ENCODE data around the gene MTUS2. TPM values are rescaled to one million over a fixed set of nuclear protein-coding genes. Genes with fewer than 3 reads are reported as not detected.

MTUS2 gene
- total and polyA plus RNA-seq, 4 donors, result under 0.01 to 0.70 (median 0.15) TPM

- H3K9ac ChIP-seq (ENCODE audit: low read depth in 1 of 2, low read length in 2 of 2), result no peak overlapping the region
- no peak overlapping the region for H3K4me3 ChIP-seq (ENCODE audit: low read depth in 1 of 3, low read length in 3 of 3)
- no peaks in the 10 kb centered on the region for H3K9me3 ChIP-seq (ENCODE audit: control insufficient read depth in 4 of 4, low read length in 3 of 4)
- WGBS, result 99% methylated on average over 7 of the region's 7 CpGs
- no peak for DNase-seq (ENCODE audit: low spot score)
- no peak overlapping the region for H3K27ac ChIP-seq (ENCODE audit: low read depth in 1 of 2, low read length in 2 of 2)
- H3K27me3 ChIP-seq (ENCODE audit: control insufficient read depth in 4 of 4, insufficient read depth in 4 of 4, low read length in 3 of 4), result no peaks in the 10 kb centered on the region
- H3K36me3 ChIP-seq (ENCODE audit: control insufficient read depth in 4 of 4, insufficient read depth in 3 of 4, low read depth in 1 of 4, low read length in 3 of 4), result peaks cover 0 to 2% (median under 1%) of the 10 kb centered on the region in 4 donors
- TF ChIP-seq RXRA (IDR thresholded peaks at IDR 0.05) (no peak), JUND (IDR thresholded peaks at IDR 0.05) (no peak), RAD21 (IDR thresholded peaks at IDR 0.05) (no peak), FOXA1 (IDR thresholded peaks at IDR 0.05) (no peak), YY1 (IDR thresholded peaks at IDR 0.05) (no peak), REST (IDR thresholded peaks at IDR 0.05) (no peak)
- H3K4me1 ChIP-seq (ENCODE audit: control insufficient read depth in 4 of 4, insufficient read depth in 4 of 4, low read length in 3 of 4), result peaks cover 0 to 3% (median 0%) of the 10 kb centered on the region in 4 donors
These were observed 716.7 kb downstream of the MTUS2 start for GRCh38 chr13:29536853-29537252.

- TF ChIP-seq REST (IDR thresholded peaks at IDR 0.05), result no peak
- TF ChIP-seq TAF1 (conservative IDR thresholded peaks at IDR 0.05), result no peak
- TF ChIP-seq CTCF (IDR thresholded peaks at IDR 0.05; ENCODE audit: low read depth, low read length, missing input control), result no peak
- no peak for TF ChIP-seq SP1 (IDR thresholded peaks at IDR 0.05)
- TF ChIP-seq YY1 (IDR thresholded peaks at IDR 0.05), result no peak
- no peak for TF ChIP-seq HNF4A (conservative IDR thresholded peaks at IDR 0.05)
- no peak for TF ChIP-seq HNF4G (IDR thresholded peaks at IDR 0.05)
- no peak for TF ChIP-seq FOXA2 (IDR thresholded peaks at IDR 0.05)
- no peak for TF ChIP-seq RAD21 (IDR thresholded peaks at IDR 0.05)
- TF ChIP-seq JUND (IDR thresholded peaks at IDR 0.05), result no peak
- TF ChIP-seq GABPA (IDR thresholded peaks at IDR 0.05 in 1 of 2, conservative IDR thresholded peaks at IDR 0.05 in 1 of 2), result no peak
- no peak for TF ChIP-seq RXRA (IDR thresholded peaks at IDR 0.05)
- no peak for TF ChIP-seq NR2F2 (IDR thresholded peaks at IDR 0.05)
- no peak for TF ChIP-seq ATF3 (IDR thresholded peaks at IDR 0.05)
- TF ChIP-seq FOXA1 (IDR thresholded peaks at IDR 0.05), result no peak
- TF ChIP-seq EGR1 (IDR thresholded peaks at IDR 0.05; ENCODE audit: low read depth in 2 of 2), result no peak
- TF ChIP-seq ZBTB33 (IDR thresholded peaks at IDR 0.05), result no peak
- 80% methylated on average over 14 of the region's 14 CpGs for WGBS
- H3K27ac ChIP-seq (ENCODE audit: low read depth in 1 of 2, low read length in 2 of 2), result no peak overlapping the region
These were observed 717.9 kb downstream of the MTUS2 start for GRCh38 chr13:29537736-29538651.

More at GRCh38 chr13:29537736-29538651, 717.9 kb downstream of the MTUS2 start:
- Histone ChIP-seq H3K4me1 (ENCODE audit: control insufficient read depth in 4 of 4, insufficient read depth in 4 of 4, low read length in 3 of 4) (peaks cover 0 to 3% (median 0%) of the 10 kb centered on the region in 4 donors), H3K4me3 (ENCODE audit: low read depth in 1 of 3, low read length in 3 of 3) (no peak overlapping the region), H3K36me3 (ENCODE audit: control insufficient read depth in 4 of 4, insufficient read depth in 3 of 4, low read depth in 1 of 4, low read length in 3 of 4) (peaks cover 0 to 2% (median 0%) of the 10 kb centered on the region in 4 donors), H3K9me3 (ENCODE audit: control insufficient read depth in 4 of 4, low read length in 3 of 4) (no peaks in the 10 kb centered on the region), H3K9ac (ENCODE audit: low read depth in 1 of 2, low read length in 2 of 2) (no peak overlapping the region), H3K27me3 (ENCODE audit: control insufficient read depth in 4 of 4, insufficient read depth in 4 of 4, low read length in 3 of 4) (no peaks in the 10 kb centered on the region)
- DNase-seq (ENCODE audit: low spot score), result no peak
